ENCODE results near the gene GPER1.

The GPER1 gene

GRCh38 chr7:1055956-1056784 is 31.7 kb upstream of the GPER1 start:
- Histone ChIP-seq H3K27ac (no peak overlapping the region), H3K36me3 (no peaks in the 10 kb centered on the region), H3K9me3 (no peaks in the 10 kb centered on the region), H3K4me3 (ENCODE audit: low read depth in 1 of 2, low read length in 1 of 2) (no peak overlapping the region), H3K27me3 (peaks cover 92% of the 10 kb centered on the region), H3K4me1 (ENCODE audit: control insufficient read depth in 1 of 2, insufficient read depth in 1 of 2, low read depth in 1 of 2, low read length in 1 of 2) (peaks cover 5 to 8% of the 10 kb centered on the region in 2 experiments)
- no peak for TF ChIP-seq CTCF (IDR thresholded peaks at IDR 0.05)

GRCh38 chr7:1056785-1057410 is 31.0 kb upstream of the GPER1 start:
- Histone ChIP-seq H3K4me3 (ENCODE audit: low read depth in 1 of 2, low read length in 1 of 2) (no peak overlapping the region), H3K9me3 (no peaks in the 10 kb centered on the region), H3K36me3 (no peaks in the 10 kb centered on the region), H3K27ac (no peak overlapping the region), H3K4me1 (ENCODE audit: control insufficient read depth in 1 of 2, insufficient read depth in 1 of 2, low read depth in 1 of 2, low read length in 1 of 2) (peaks cover 5 to 8% of the 10 kb centered on the region in 2 experiments), H3K27me3 (peaks cover 99% of the 10 kb centered on the region)
- TF ChIP-seq CTCF (IDR thresholded peaks at IDR 0.05), result no peak

- no peak overlapping the region for H3K27ac ChIP-seq
- H3K4me3 ChIP-seq (ENCODE audit: low read depth in 1 of 2, low read length in 1 of 2), result no peak overlapping the region
- TF ChIP-seq CTCF (IDR thresholded peaks at IDR 0.05), result no peak
- H3K9me3 ChIP-seq, result no peaks in the 10 kb centered on the region
- H3K27me3 ChIP-seq, result peaks cover 100% of the 10 kb centered on the region
- H3K36me3 ChIP-seq, result no peaks in the 10 kb centered on the region
- H3K4me1 ChIP-seq (ENCODE audit: control insufficient read depth in 1 of 2, insufficient read depth in 1 of 2, low read depth in 1 of 2, low read length in 1 of 2), result peaks cover 5 to 8% of the 10 kb centered on the region in 2 experiments
Measured at GRCh38 chr7:1057416-1058291, 30.3 kb upstream of the GPER1 start.

DNA sequence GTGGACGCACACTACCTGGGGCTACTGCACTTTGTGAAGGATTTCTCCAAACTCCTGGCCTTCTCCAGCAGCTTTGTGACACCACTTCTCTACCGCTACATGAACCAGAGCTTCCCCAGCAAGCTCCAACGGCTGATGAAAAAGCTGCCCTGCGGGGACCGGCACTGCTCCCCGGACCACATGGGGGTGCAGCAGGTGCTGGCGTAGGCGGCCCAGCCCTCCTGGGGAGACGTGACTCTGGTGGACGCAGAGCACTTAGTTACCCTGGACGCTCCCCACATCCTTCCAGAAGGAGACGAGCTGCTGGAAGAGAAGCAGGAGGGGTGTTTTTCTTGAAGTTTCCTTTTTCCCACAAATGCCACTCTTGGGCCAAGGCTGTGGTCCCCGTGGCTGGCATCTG is 29.6 kb upstream of the GPER1 start:
- Histone ChIP-seq H3K27me3 (peaks cover 100% of the 10 kb centered on the region), H3K4me3 (ENCODE audit: low read depth in 1 of 2, low read length in 1 of 2) (no peak overlapping the region), H3K9me3 (no peaks in the 10 kb centered on the region), H3K4me1 (ENCODE audit: control insufficient read depth in 1 of 2, insufficient read depth in 1 of 2, low read depth in 1 of 2, low read length in 1 of 2) (peaks cover 5 to 8% of the 10 kb centered on the region in 2 experiments), H3K36me3 (no peaks in the 10 kb centered on the region), H3K27ac (no peak overlapping the region)
- TF ChIP-seq CTCF (IDR thresholded peaks at IDR 0.05), result no peak

DNA sequence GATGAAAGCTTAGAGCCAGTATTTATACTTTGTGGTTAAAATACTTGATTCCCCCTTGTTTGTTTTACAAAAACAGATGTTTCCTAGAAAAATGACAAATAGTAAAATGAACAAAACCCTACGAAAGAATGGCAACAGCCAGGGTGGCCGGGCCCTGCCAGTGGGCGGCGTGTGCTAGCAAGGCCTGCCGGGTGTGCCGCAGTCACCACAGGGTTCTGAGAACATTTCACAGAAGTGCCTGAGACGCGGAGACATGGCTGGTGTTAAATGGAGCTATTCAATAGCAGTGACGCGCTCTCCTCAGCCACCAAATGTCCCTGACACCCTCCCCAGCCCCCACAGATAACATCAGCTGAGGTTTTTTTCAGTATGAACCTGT is 29.1 kb upstream of the GPER1 start:
- Histone ChIP-seq H3K36me3 (no peaks in the 10 kb centered on the region), H3K9me3 (no peaks in the 10 kb centered on the region), H3K27me3 (peaks cover 100% of the 10 kb centered on the region), H3K4me1 (ENCODE audit: control insufficient read depth in 1 of 2, insufficient read depth in 1 of 2, low read depth in 1 of 2, low read length in 1 of 2) (peaks cover 5 to 8% of the 10 kb centered on the region in 2 experiments), H3K27ac (no peak overlapping the region), H3K4me3 (ENCODE audit: low read depth in 1 of 2, low read length in 1 of 2) (no peak overlapping the region)
- no peak for TF ChIP-seq CTCF (IDR thresholded peaks at IDR 0.05)
